Right lung (tissue), 5 donors: ENCODE results near the gene FILIP1L. TPM values are rescaled to one million over a fixed set of nuclear protein-coding genes. Genes with fewer than 3 reads are reported as not detected.

Experiments
- DNase-seq, 2 donors: peaks; one replicate each; pipeline ENCODE4 v3.0.0-alpha.2; 2013
- polyA plus RNA-seq, 5 donors: library from polyadenylated mRNA; unstranded; fragments of 120-200 nt; gene quantifications; one replicate each; pipeline versions ENCODE4 v1.2.1 to v1.2.3, GENCODE V29; 2013; ENCODE audit warnings: inconsistent platforms in 1 of 5, low replicate concordance in 1 of 5; ENCODE audit not compliant: insufficient read length in 5 of 5, insufficient read depth in 1 of 5

Gene FILIP1L
- polyA plus RNA-seq, 5 donors = 10.5 to 19.9 (median 14.9) TPM

- DNase-seq = no peak
These were observed 242.9 kb downstream of the FILIP1L start for GRCh38 chr3:99871231-99872045.

- no peak for DNase-seq
These were observed 243.6 kb downstream of the FILIP1L start for GRCh38 chr3:99870712-99871111.

DNA sequence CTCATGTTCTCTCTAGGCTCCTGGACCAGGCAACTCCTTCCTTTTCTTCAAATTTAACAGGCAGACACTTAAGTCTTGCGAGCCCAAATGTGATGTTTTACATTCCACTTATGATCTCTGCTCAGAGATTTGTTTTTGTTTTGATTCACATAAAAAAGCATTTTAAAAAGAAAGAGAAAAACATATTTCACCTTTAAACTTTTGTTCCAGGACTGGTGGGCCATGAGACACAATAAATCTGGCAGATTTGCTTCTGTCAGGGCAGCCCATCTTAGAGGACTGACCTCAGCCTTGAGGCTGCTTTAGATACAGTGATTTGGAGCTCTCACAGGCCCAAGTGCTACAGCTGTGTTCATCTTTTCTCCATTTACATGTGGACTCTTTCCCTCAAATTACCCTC, 244.7 kb downstream of the FILIP1L start:
- no peak for DNase-seq

- DNase-seq = no peak
These were observed 246.0 kb downstream of the FILIP1L start for GRCh38 chr3:99868311-99868646.

- no peak for DNase-seq
These were observed 246.5 kb downstream of the FILIP1L start for GRCh38 chr3:99867594-99868310.

GRCh38 chr3:99866261-99866761, 248.0 kb downstream of the FILIP1L start:
- no peak for DNase-seq

DNA sequence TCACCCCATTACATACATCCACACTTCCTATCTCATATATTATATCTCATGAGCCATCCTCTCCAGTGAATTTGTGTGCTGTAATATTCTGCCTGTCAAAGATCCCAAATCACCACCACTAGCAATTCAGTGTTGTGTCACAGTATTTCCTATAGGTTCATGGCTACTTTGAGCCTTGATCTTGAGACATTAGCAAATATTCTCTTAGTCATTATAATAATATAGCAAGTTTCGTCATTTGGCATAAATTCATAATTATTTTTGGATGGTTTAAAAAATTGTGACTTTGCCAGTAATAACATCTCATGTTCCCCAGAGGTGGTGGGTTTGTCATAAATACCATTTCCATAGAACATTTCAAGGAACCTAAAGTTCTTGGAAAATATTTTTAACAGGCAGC, 249.0 kb downstream of the FILIP1L start:
- no peak for DNase-seq

GRCh38 chr3:99864289-99864688, 250.0 kb downstream of the FILIP1L start:
- no peak for DNase-seq

DNA sequence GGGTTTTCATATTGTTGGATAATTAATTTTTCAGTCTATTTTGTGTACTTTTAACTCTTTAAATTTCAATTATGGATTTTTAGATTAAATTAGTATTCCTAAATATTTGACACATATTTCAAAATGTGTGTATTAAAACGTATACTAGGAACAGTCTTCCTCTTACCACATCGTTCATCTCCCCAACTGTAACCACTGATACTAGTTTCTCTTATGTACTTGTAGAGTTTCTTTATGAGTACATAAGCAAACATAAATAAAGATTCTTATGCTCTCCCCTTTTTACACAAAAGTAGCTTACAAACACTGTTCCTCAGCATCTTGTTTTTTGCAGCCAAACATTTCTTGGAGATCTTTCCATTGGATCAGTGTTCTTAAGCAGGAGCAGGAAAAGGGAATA, 250.7 kb downstream of the FILIP1L start:
- no peak for DNase-seq

DNA sequence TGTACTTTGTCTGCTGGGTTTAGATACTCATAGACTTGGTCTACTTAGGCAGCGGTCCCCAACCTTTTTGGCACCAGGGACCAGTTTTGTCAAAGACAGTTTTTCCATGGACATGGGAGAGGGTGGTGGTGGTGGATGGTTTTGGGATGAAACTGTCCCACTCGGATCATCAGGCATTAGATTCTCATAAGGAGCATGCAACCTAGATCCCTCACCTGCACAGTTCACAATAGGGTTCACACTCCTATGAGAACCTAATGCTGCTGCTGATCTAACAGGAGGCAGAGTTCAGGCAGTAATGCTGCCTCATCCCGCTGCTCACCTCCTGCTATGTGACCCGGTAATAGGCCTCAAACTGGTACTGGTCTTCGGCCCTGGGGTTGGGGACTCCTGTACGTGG, 251.3 kb downstream of the FILIP1L start:
- DNase-seq = no peak

DNA sequence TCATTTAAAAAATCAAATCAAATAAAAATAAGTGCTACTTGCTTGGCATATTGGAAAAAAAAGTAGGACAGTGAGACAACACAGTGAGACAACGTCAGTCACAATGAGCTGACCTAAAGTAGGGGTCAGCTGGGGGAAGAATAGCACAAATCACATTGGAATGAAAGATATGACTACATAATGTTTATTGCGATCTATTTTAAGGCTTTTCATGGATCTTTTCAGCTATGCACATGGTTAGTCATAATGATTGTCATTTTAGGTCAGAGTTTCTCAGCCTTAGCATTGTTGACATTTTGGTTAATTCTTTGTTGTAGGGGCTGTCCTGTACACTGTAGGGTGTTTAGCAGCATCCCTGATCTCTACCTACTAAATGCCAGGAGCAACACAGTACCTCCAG, 252.1 kb downstream of the FILIP1L start:
- no peak for DNase-seq

DNA sequence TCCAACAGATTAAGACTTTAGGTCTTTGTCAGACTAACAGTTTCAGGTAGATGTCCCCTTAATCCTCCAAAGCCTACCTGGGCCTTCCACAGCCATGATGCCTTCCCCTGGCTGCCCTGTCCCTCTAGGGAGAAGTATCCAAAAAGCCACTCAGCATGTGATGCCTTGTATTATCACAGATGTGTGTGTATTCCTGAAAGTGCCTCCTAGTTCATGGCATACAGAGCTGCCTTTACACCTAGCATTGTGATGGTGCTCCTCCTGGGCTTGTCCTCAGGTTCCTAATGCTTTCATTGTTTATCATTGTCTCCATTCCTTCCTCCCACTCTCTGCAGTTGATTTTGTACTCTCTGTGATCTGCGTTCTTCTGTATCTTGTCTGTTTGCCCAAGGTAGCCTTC, 253.1 kb downstream of the FILIP1L start:
- DNase-seq = no peak

- DNase-seq = peak in 1 of 2 donors; percentile 72
These were observed 254.5 kb downstream of the FILIP1L start for GRCh38 chr3:99859825-99860224.

DNA sequence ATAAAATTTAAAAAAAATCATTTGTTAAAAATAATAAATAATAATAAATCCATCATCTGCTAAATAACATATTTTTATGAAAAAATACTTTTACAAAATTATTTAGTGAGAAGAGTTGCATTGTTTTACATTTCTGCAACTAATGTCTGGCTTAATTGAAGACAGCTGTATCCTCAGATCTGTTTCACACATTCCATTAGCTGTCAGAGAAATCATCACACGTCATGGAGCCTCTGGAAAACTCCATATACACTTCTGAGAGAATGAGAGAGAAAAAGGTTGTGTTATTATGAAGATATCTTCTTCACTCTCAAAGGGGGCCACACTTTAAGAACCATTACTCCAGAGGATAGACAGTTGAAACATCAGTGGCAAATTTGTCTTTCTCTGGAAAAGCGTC, 255.8 kb downstream of the FILIP1L start:
- DNase-seq = no peak

- no peak for DNase-seq
These were observed 257.0 kb downstream of the FILIP1L start for GRCh38 chr3:99857278-99857677.

DNA sequence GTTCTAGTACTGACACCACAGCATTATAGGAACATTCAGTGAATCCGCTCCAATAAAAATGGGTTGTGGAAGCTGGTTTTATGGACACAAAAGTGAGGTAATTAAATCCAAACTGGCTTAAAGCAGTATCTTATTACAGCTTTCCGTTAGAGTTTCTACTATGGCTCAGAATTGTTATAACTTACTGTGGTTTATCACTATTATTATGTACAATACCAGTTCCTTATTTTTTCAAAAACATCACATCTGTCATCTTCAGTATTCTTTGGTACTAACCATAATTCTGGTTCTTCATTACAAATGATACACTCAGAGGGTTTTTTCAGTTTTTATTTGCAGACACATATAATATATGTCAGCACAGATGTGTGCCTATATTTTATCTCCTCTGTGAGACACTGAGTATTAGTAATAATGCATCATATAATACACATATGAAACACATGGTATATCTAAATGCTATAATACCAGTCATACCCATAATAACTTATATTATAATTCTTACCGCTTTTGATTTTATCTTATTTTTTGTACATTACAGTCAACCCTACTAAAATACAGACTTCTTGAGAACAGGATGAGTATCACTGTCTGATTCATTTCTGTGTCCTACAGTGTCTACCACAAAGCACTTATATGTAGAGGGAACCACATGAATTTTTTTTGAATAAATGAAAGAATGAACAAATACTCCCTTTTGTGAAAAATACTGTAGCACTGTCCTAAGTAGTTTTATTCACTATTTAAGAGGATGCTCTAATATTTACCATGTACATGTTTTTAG, 257.7 kb downstream of the FILIP1L start:
- DNase-seq = no peak

GRCh38 chr3:99855900-99856299, 258.4 kb downstream of the FILIP1L start:
- no peak for DNase-seq

DNA sequence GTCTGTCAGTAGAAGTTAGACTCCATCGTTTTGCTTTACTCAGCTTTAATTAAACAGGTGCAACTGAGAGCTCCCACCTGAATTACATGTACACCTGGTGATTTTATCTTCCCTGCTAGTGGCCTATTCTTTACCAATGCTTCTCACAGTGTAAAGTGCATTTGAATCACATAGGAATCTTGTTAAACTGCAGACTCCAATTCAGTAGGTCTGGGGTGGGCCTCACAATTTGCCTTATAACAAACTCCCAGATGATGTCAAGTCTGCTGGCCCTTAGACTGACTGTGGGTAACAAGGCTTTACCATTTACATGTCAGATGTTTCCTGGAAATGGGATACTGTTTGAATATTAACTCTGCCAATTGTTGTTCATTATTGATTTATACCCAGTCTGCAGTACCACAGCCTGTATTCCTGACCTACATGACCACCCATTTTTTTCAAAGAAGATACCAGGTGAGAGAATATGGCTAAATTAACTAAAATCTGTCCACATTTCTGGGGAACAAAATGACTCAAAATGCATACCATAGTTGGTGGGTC, 259.5 kb downstream of the FILIP1L start:
- DNase-seq = no peak

GRCh38 chr3:99852851-99853250, 261.4 kb downstream of the FILIP1L start:
- no peak for DNase-seq

GRCh38 chr3:99851955-99852354, 262.3 kb downstream of the FILIP1L start:
- DNase-seq = no peak

- DNase-seq = no peak
These were observed 263.7 kb downstream of the FILIP1L start for GRCh38 chr3:99850608-99851007.

DNA sequence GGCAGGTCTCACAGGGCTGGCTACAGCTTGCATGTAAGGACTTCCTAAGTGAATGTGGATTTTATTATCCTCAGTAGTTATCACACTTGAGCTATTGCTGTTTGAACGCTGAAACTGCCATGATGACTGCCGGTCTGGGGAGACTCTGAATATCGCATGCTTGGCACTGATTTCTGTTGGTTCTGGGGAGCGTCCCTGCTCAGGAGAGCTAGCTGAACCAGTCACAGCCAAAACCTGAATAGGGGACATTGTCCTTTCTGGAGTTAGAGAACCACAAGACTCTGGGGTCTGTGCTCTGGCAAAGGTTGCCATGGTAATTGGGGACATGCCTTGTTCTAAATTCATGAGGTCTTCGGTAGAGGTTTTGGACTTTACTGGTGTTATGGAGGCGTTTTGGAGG, 265.9 kb downstream of the FILIP1L start:
- no peak for DNase-seq
